Calu3 (cell line): ENCODE measurements around the gene ARHGAP45. TPM values are rescaled to one million over a fixed set of nuclear protein-coding genes. Genes with fewer than 3 reads are reported as not detected.

Experiments
- BruUV-seq: library from RNA; stranded (reverse); fragments of 400-500 nt; replicated peaks from 2 replicates; lab custom pipeline; 2021; lab: Mats Ljungman, UMichigan
- CTCF ChIA-PET: fragments of 300-600 bp; sonication (Branson Sonifier 250); formaldehyde crosslinking; loops from one replicate; lab custom pipeline; 2022; ENCODE audit warnings: antibody characterized with exemption; lab: Charles Lee
- DNase-seq: peaks from one replicate; pipeline ENCODE4 v3.0.0; 2022
- H3K27ac Mint-ChIP-seq: one replicate; pipeline ENCODE4 v1.8.0; 2022; ENCODE audit warnings: mixed read lengths; ENCODE audit not compliant: unreplicated experiment
- H3K27me3 Mint-ChIP-seq: one replicate; pipeline ENCODE4 v1.8.0; 2022; ENCODE audit warnings: mixed read lengths; ENCODE audit not compliant: unreplicated experiment
- H3K36me3 Mint-ChIP-seq: one replicate; pipeline ENCODE4 v1.8.0; 2022; ENCODE audit warnings: mild to moderate bottlenecking, moderate library complexity, mixed read lengths; ENCODE audit not compliant: insufficient read depth, unreplicated experiment
- H3K4me1 Mint-ChIP-seq: one replicate; pipeline ENCODE4 v1.8.0; 2022; ENCODE audit warnings: mild to moderate bottlenecking, low read depth, mixed read lengths; ENCODE audit not compliant: unreplicated experiment
- H3K4me3 Mint-ChIP-seq: one replicate; pipeline ENCODE4 v1.8.0; 2022; ENCODE audit warnings: mild to moderate bottlenecking, low read depth, moderate library complexity, mixed read lengths; ENCODE audit not compliant: unreplicated experiment
- H3K9me3 Mint-ChIP-seq: one replicate; pipeline ENCODE4 v1.8.0; 2022; ENCODE audit warnings: low read depth, mixed read lengths; ENCODE audit not compliant: unreplicated experiment
- CTCF ChIP-seq: fragments of 200-600 bp; IDR thresholded peaks from one replicate; pipeline ENCODE4 v1.8.0; 2022; ENCODE audit warnings: antibody characterized with exemption; ENCODE audit not compliant: unreplicated experiment
- intact Hi-C: fragments of 100-400 bp; cut with micrococcal nuclease; formaldehyde crosslinking; loops from one replicate; pipeline ENCODE4 v1.10.0; 2022; ENCODE audit not compliant: unreplicated experiment
- total RNA-seq: library from RNA; stranded (reverse); gene quantifications from 2 replicates; pipeline ENCODE4 v1.2.3, GENCODE V29; 2022

Gene ARHGAP45
- total RNA-seq, 1 experiment from 2014 or later, result 10.4 TPM

- no peak for TF ChIP-seq CTCF
- Mint-ChIP-seq H3K9me3 (no peaks in the 10 kb centered on the region), H3K36me3 (peaks cover 57% of the 10 kb centered on the region), H3K4me1 (no peaks in the 10 kb centered on the region), H3K27me3 (no peaks in the 10 kb centered on the region), H3K4me3 (peak overlapping the region; percentile 73), H3K27ac (no peak overlapping the region)
- no peak for DNase-seq
- intact Hi-C loops, result no loop called here
- no TSS peak for BruUV-seq
- CTCF ChIA-PET, result no interaction called here
Observed at GRCh38 chr19:1129535-1129934, 62.6 kb downstream of the ARHGAP45 start.

- no peaks in the 10 kb centered on the region for H3K4me1 Mint-ChIP-seq
- DNase-seq, result no peak
- BruUV-seq, result no TSS peak
- peaks cover 61% of the 10 kb centered on the region for H3K36me3 Mint-ChIP-seq
- TF ChIP-seq CTCF, result no peak
- H3K27ac Mint-ChIP-seq, result no peak overlapping the region
- intact Hi-C loops, result no loop called here
- H3K9me3 Mint-ChIP-seq, result no peaks in the 10 kb centered on the region
- no peaks in the 10 kb centered on the region for H3K27me3 Mint-ChIP-seq
- CTCF ChIA-PET, result no interaction called here
- peak overlapping the region; percentile 73 for H3K4me3 Mint-ChIP-seq
Observed at GRCh38 chr19:1130771-1131717, 64.1 kb downstream of the ARHGAP45 start.

- intact Hi-C loops, result no loop called here
- H3K27ac Mint-ChIP-seq, result no peak overlapping the region
- no peaks in the 10 kb centered on the region for H3K9me3 Mint-ChIP-seq
- BruUV-seq, result no TSS peak
- H3K27me3 Mint-ChIP-seq, result no peaks in the 10 kb centered on the region
- DNase-seq, result peak; percentile 81
- peaks cover 59% of the 10 kb centered on the region for H3K36me3 Mint-ChIP-seq
- TF ChIP-seq CTCF, result no peak
- H3K4me1 Mint-ChIP-seq, result no peaks in the 10 kb centered on the region
- peak overlapping the region; percentile 73 for H3K4me3 Mint-ChIP-seq
- CTCF ChIA-PET, result interaction anchor here (0.6 to 0.9 kb wide), 2 partner anchors 9 to 51 kb away, joined by 3 to 4 read pairs; no protein-coding TSS in a partner anchor
Observed at GRCh38 chr19:1131718-1132551, 65.0 kb downstream of the ARHGAP45 start.

GRCh38 chr19:1132552-1133383 is 65.8 kb downstream of the ARHGAP45 start:
- H3K9me3 Mint-ChIP-seq, result no peaks in the 10 kb centered on the region
- CTCF ChIA-PET, result interaction anchor here (0.6 to 0.9 kb wide), 2 partner anchors 10 to 50 kb away, joined by 3 to 4 read pairs; no protein-coding TSS in a partner anchor
- H3K4me1 Mint-ChIP-seq, result no peaks in the 10 kb centered on the region
- intact Hi-C loops, result no loop called here
- H3K4me3 Mint-ChIP-seq, result peak overlapping the region; percentile 73
- BruUV-seq, result no TSS peak
- no peak overlapping the region for H3K27ac Mint-ChIP-seq
- H3K36me3 Mint-ChIP-seq, result peaks cover 50% of the 10 kb centered on the region
- no peak for DNase-seq
- TF ChIP-seq CTCF, result no peak
- H3K27me3 Mint-ChIP-seq, result no peaks in the 10 kb centered on the region
